MM.1S (cell line): Measurements from ENCODE around the gene VPS26A.

ENCODE experiments used
- DNase-seq: peaks from one replicate; pipeline ENCODE4 v3.0.0-alpha.2; 2015
- H2AFZ ChIP-seq: fragments of 300-600 bp; sonication (generic); 2 replicates; pipeline ENCODE4 v1.6.0; 2016; ENCODE audit warnings: antibody characterized with exemption, low read length
- H3F3A ChIP-seq: fragments of 300-600 bp; sonication (generic); 2 replicates; pipeline ENCODE4 v1.6.1; 2016; ENCODE audit warnings: mild to moderate bottlenecking, antibody characterized with exemption, low read length, moderate library complexity, mixed read lengths; ENCODE audit not compliant: insufficient read depth
- H3K27ac ChIP-seq: fragments of 300-600 bp; sonication (generic); 2 replicates; pipeline ENCODE4 v1.5.1; 2016; ENCODE audit warnings: mild to moderate bottlenecking, low read length
- H3K27me3 ChIP-seq: fragments of 300-600 bp; sonication (generic); replicated peaks from 2 replicates; pipeline ENCODE4 v1.6.0; 2016; ENCODE audit warnings: low read length; ENCODE audit not compliant: insufficient read depth
- H3K36me3 ChIP-seq: fragments of 300-600 bp; sonication (generic); replicated peaks from 2 replicates; pipeline ENCODE4 v1.6.1; 2016; ENCODE audit warnings: mild to moderate bottlenecking, low read length, mixed read lengths; ENCODE audit not compliant: insufficient read depth
- H3K4me1 ChIP-seq: fragments of 300-600 bp; sonication (generic); 2 replicates; pipeline ENCODE4 v1.6.1; 2016; ENCODE audit warnings: low read length, mixed read lengths
- H3K4me2 ChIP-seq: fragments of 300-600 bp; sonication (generic); 2 replicates; pipeline ENCODE4 v1.6.0; 2016; ENCODE audit warnings: low read depth, low read length
- H3K4me3 ChIP-seq: fragments of 300-600 bp; sonication (generic); 2 replicates; pipeline ENCODE4 v1.5.1; 2016; ENCODE audit warnings: low read length, mixed read lengths
- H3K79me2 ChIP-seq: fragments of 300-600 bp; sonication (generic); 2 replicates; pipeline ENCODE4 v1.6.1; 2016; ENCODE audit warnings: mixed run types, low read length, mixed read lengths
- H3K9ac ChIP-seq: fragments of 300-600 bp; sonication (generic); 2 replicates; pipeline ENCODE4 v1.6.1; 2016; ENCODE audit warnings: low read length, mixed read lengths
- H3K9me2 ChIP-seq: fragments of 300-600 bp; sonication (generic); replicated peaks from 2 replicates; pipeline ENCODE4 v1.6.1; 2016; ENCODE audit warnings: mild to moderate bottlenecking, low read length, mixed read lengths; ENCODE audit not compliant: insufficient read depth
- H3K9me3 ChIP-seq: fragments of 300-600 bp; sonication (generic); replicated peaks from 2 replicates; pipeline ENCODE4 v1.6.1; 2016; ENCODE audit warnings: mild to moderate bottlenecking, low read length, mixed read lengths; ENCODE audit not compliant: insufficient read depth
- H4K20me1 ChIP-seq: fragments of 300-600 bp; sonication (generic); 2 replicates; pipeline ENCODE4 v1.6.1; 2016; ENCODE audit warnings: mild to moderate bottlenecking, low read length, moderate library complexity, mixed read lengths; ENCODE audit not compliant: insufficient read depth
- EZH2 ChIP-seq: fragments of 300-600 bp; sonication (generic); optimal IDR thresholded peaks from 2 replicates; pipeline ENCODE3; 2017; ENCODE audit warnings: low read depth, mild to moderate bottlenecking, antibody characterized with exemption, low read length, mixed read lengths
- EZH2phosphoT487 ChIP-seq: fragments of 300-600 bp; sonication (generic); IDR thresholded peaks from 2 replicates; pipeline ENCODE4 v1.6.1; 2018; ENCODE audit warnings: antibody characterized with exemption, low read length
- TF ChIP-seq, protein P1 (sequence below): fragments of 300-600 bp; sonication (generic); IDR thresholded peaks from 2 replicates; pipeline ENCODE4 v1.5.1; 2016; ENCODE audit warnings: antibody characterized with exemption, low read length, mixed read lengths

Gene VPS26A

GRCh38 chr10:69216577-69217118 lies 92.7 kb downstream of the VPS26A start:
- no peak overlapping the region for H3K4me3 ChIP-seq
- no peak overlapping the region for H2AFZ ChIP-seq
- H3K79me2 ChIP-seq, result no peaks in the 10 kb centered on the region
- no peaks in the 10 kb centered on the region for H3K9me2 ChIP-seq
- H3K27me3 ChIP-seq, result no peaks in the 10 kb centered on the region
- DNase-seq, result no peak
- H3K36me3 ChIP-seq, result no peaks in the 10 kb centered on the region
- no peaks in the 10 kb centered on the region for H3K9me3 ChIP-seq
- H3K9ac ChIP-seq, result no peak overlapping the region
- peaks cover 19% of the 10 kb centered on the region for H3K4me1 ChIP-seq
- peaks cover 9% of the 10 kb centered on the region for H3F3A ChIP-seq
- H3K27ac ChIP-seq, result no peak overlapping the region
- TF ChIP-seq EZH2, result no peak
- no peak for TF ChIP-seq EZH2phosphoT487
- TF ChIP-seq, protein P1, sequence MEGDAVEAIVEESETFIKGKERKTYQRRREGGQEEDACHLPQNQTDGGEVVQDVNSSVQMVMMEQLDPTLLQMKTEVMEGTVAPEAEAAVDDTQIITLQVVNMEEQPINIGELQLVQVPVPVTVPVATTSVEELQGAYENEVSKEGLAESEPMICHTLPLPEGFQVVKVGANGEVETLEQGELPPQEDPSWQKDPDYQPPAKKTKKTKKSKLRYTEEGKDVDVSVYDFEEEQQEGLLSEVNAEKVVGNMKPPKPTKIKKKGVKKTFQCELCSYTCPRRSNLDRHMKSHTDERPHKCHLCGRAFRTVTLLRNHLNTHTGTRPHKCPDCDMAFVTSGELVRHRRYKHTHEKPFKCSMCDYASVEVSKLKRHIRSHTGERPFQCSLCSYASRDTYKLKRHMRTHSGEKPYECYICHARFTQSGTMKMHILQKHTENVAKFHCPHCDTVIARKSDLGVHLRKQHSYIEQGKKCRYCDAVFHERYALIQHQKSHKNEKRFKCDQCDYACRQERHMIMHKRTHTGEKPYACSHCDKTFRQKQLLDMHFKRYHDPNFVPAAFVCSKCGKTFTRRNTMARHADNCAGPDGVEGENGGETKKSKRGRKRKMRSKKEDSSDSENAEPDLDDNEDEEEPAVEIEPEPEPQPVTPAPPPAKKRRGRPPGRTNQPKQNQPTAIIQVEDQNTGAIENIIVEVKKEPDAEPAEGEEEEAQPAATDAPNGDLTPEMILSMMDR, result no peak
- no peak overlapping the region for H3K4me2 ChIP-seq
- H4K20me1 ChIP-seq, result no peaks in the 10 kb centered on the region

DNA sequence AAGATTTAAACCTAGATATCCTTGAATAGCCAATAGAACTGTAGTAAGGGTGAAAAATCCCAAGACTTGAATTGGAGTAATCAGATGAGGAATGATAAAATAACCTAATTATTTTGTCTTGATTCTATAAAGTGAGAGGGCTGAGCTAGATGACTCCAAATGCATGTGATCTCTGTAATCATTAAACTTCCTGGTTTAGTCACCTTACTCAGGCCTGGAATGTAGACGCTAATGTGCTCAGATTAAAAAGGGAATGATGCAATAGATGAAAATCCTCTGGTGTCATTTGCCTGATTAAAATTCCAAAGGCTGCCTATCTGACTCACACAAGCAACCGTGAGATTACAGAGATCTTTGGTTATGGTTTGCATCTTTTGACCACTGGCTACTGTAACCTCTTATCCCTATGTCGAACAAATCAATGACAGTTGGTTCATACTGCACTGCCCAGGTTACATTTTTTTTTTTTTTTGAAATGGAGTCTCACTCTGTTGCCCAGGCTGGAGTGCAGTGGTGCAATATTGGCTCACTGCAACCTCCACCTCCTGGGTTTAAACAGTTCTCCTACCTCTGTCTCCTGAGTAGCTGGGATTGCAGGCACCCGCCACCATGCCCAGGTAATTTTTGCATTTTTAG lies 93.3 kb downstream of the VPS26A start:
- peaks cover 10% of the 10 kb centered on the region for H3F3A ChIP-seq
- TF ChIP-seq EZH2 (no peak), EZH2phosphoT487 (no peak)
- TF ChIP-seq, protein P1, result no peak
- H2AFZ ChIP-seq, result no peak overlapping the region
- no peaks in the 10 kb centered on the region for H3K9me2 ChIP-seq
- peaks cover 20% of the 10 kb centered on the region for H3K4me1 ChIP-seq
- H3K4me3 ChIP-seq, result no peak overlapping the region
- no peak for DNase-seq
- no peak overlapping the region for H3K27ac ChIP-seq
- H3K9ac ChIP-seq, result no peak overlapping the region
- no peaks in the 10 kb centered on the region for H3K36me3 ChIP-seq
- no peaks in the 10 kb centered on the region for H3K79me2 ChIP-seq
- no peaks in the 10 kb centered on the region for H3K9me3 ChIP-seq
- H3K27me3 ChIP-seq, result no peaks in the 10 kb centered on the region
- H4K20me1 ChIP-seq, result no peaks in the 10 kb centered on the region
- H3K4me2 ChIP-seq, result no peak overlapping the region

DNA sequence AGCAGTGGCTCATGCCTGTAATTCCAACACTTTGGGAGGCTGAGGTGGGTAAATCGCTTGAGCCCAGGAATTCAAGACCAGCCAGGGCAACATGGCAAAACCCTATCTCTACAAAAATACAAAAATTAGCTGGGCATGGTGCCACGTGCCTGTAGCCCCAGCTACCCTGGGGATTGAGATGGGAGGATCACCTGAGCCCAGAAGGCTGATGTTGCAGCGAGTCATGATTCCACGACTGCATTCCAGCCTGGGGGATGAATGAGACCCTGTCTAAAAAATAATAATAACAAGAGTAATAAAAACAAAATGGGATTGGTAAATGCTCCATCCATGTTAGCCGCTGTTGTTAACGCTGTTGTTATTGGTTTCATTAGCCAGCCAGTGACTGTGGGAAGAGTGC lies 94.9 kb downstream of the VPS26A start:
- Histone ChIP-seq H3K36me3 (no peaks in the 10 kb centered on the region), H4K20me1 (no peaks in the 10 kb centered on the region), H3K4me1 (peaks cover 28% of the 10 kb centered on the region), H3K4me3 (no peak overlapping the region), H3K79me2 (no peaks in the 10 kb centered on the region), H3F3A (peaks cover 21% of the 10 kb centered on the region), H3K9me3 (no peaks in the 10 kb centered on the region), H3K27me3 (no peaks in the 10 kb centered on the region), H2AFZ (no peak overlapping the region), H3K9me2 (no peaks in the 10 kb centered on the region), H3K9ac (no peak overlapping the region), H3K4me2 (no peak overlapping the region), H3K27ac (no peak overlapping the region)
- no peak for TF ChIP-seq EZH2phosphoT487
- TF ChIP-seq, protein P1, result no peak
- no peak for TF ChIP-seq EZH2
- DNase-seq, result no peak
